Body of pancreas (tissue), 4 donors: ENCODE data around the gene LBR.

ENCODE experiments used
- POLR2A ChIP-seq, 3 donors: fragments of 450-650 bp; IDR thresholded peaks; one replicate each; pipeline ENCODE4 v1.6.1; 2016; ENCODE audit warnings: antibody characterized with exemption in 3 of 3, mild to moderate bottlenecking in 2 of 3
- TF ChIP-seq, protein P1 (sequence below), 7 experiments: fragments of 450-650 bp in 4 of 7; fragments of 200-600 bp in 3 of 7; sonication (generic) in 3 of 7; IDR thresholded peaks; one replicate each; pipeline ENCODE4 v1.5.1; 2016 to 2019; ENCODE audit warnings: antibody characterized with exemption in 7 of 7

DNA sequence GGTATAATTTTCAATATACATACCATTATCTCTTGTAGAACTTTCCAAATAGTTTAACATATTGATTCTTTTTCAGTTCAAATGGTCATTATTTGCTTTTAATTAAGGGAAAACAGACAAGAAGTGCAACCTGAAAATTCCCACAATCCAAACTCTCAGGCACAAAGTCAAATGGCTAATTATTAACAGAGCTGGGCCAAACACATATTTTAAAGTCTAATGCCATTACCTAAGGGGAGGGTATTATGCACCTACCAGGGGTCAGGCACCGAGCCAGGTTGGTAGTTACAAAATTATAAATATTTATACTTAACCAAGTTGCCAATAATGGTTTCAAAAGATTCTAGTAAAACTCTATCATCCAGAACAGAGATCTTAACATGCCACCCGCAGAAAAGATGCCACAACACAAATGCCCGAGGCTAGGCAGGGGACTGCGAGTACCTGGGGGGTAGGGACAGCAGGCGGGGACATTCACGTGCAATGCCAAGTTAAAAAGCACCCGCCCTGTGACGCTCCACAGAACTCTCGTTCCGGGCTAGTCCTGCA lies 15.0 kb downstream of the LBR start:
- TF ChIP-seq, protein P1, sequence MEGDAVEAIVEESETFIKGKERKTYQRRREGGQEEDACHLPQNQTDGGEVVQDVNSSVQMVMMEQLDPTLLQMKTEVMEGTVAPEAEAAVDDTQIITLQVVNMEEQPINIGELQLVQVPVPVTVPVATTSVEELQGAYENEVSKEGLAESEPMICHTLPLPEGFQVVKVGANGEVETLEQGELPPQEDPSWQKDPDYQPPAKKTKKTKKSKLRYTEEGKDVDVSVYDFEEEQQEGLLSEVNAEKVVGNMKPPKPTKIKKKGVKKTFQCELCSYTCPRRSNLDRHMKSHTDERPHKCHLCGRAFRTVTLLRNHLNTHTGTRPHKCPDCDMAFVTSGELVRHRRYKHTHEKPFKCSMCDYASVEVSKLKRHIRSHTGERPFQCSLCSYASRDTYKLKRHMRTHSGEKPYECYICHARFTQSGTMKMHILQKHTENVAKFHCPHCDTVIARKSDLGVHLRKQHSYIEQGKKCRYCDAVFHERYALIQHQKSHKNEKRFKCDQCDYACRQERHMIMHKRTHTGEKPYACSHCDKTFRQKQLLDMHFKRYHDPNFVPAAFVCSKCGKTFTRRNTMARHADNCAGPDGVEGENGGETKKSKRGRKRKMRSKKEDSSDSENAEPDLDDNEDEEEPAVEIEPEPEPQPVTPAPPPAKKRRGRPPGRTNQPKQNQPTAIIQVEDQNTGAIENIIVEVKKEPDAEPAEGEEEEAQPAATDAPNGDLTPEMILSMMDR (IDR thresholded peaks at IDR 0.05): no peak
- TF ChIP-seq POLR2A (IDR thresholded peaks at IDR 0.05): peak in 2 of 3 donors; percentile 36 to 37
